Activated T-cell treated with anti-CD3 and anti-CD28 coated beads, Interleukin-2, amount 50 U/mL, for 72 hours (primary cell): Measurements from ENCODE around the gene FZD10. TPM values are rescaled to one million over a fixed set of nuclear protein-coding genes. Genes with fewer than 3 reads are reported as not detected.

Experiments used
- ATAC-seq, 2 donors: fragments of 150-1000 bp; cut with Tn5 transposase; replicated peaks in 1 of 2; 2 replicates each; pipeline ENCODE4 v1.10.0; 2021; ENCODE audit warnings: moderate library complexity in 2 of 2, mild to moderate bottlenecking in 1 of 2
- DNase-seq, 2 donors: peaks; one replicate each; pipeline ENCODE4 v3.0.0; 2021 to 2022; ENCODE audit warnings: mixed read lengths in 1 of 2
- H3K27ac Mint-ChIP-seq: one replicate; pipeline ENCODE4 v1.8.0; 2022; ENCODE audit warnings: mild to moderate bottlenecking, moderate library complexity, mixed read lengths
- H3K27me3 Mint-ChIP-seq: one replicate; pipeline ENCODE4 v1.8.0; 2022; ENCODE audit warnings: low read depth, mixed read lengths
- H3K36me3 Mint-ChIP-seq, 2 donors: one replicate each; pipeline ENCODE4 v1.8.0; 2022; ENCODE audit warnings: mixed read lengths in 2 of 2, mild to moderate bottlenecking in 1 of 2; ENCODE audit not compliant: insufficient read depth in 2 of 2
- H3K4me1 Mint-ChIP-seq: one replicate; pipeline ENCODE4 v1.8.0; 2022; ENCODE audit warnings: low read depth, mixed read lengths
- H3K4me3 Mint-ChIP-seq, 2 donors: one replicate each; pipeline ENCODE4 v1.8.0; 2022; ENCODE audit warnings: mild to moderate bottlenecking in 2 of 2, mixed read lengths in 2 of 2, moderate library complexity in 2 of 2
- H3K9me3 Mint-ChIP-seq, 2 donors: one replicate each; pipeline ENCODE4 v1.8.0; 2022; ENCODE audit warnings: mixed read lengths in 2 of 2
- total RNA-seq, 2 donors: library from RNA; stranded (reverse); gene quantifications; one replicate each; pipeline ENCODE4 v1.2.3, GENCODE V29; 2022

The FZD10 gene
- total RNA-seq = not detected

- Mint-ChIP-seq H3K36me3 (peaks cover 3 to 4% of the 10 kb centered on the region in 2 donors), H3K27ac (no peak within 1 kb of the TSS), H3K4me1 (peaks cover 4% of the 10 kb centered on the region), H3K27me3 (peaks cover 41% of the 10 kb centered on the region), H3K4me3 (peak within 1 kb of the TSS; percentile 50 to 77), H3K9me3 (no peaks in the 10 kb centered on the region)
- ATAC-seq (peak; percentile 43 to 44), DNase-seq (peak; percentile 18 to 21)
Measured at GRCh38 chr12:130162267-130162666, at the start of gene FZD10. FZD10 (plus strand) TSS chr12:130162464; CDS start chr12:130162943, 479 bp downstream.

DNA sequence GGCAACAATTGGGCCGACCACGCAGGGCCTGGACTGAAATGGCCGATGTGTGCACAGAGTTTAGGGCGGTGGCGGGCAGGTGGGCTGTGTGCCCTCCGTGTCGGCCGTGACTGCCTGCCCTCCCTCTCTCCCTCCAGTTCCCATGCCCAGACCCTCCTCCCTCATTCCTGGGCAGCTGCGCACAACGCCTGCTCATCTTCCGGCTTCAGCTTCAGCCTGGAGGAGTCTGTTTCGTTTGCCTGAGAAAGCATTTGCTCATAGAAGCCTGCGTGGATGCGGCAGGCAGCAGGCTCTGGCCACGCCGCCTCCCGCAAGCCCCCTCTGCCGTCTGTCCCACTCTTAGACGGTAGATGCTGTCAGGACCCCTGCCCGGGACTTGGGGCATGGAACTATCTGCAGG, 47.3 kb upstream of the FZD10 start:
- no peaks in the 10 kb centered on the region for H3K4me1 Mint-ChIP-seq
- H3K27me3 Mint-ChIP-seq = peaks cover 18% of the 10 kb centered on the region
- peaks cover 6 to 7% of the 10 kb centered on the region in 2 donors for H3K9me3 Mint-ChIP-seq
- DNase-seq = no peak
- no peaks in the 10 kb centered on the region for H3K36me3 Mint-ChIP-seq
- H3K27ac Mint-ChIP-seq = no peak overlapping the region
- ATAC-seq = no peak
- H3K4me3 Mint-ChIP-seq = no peak overlapping the region

DNA sequence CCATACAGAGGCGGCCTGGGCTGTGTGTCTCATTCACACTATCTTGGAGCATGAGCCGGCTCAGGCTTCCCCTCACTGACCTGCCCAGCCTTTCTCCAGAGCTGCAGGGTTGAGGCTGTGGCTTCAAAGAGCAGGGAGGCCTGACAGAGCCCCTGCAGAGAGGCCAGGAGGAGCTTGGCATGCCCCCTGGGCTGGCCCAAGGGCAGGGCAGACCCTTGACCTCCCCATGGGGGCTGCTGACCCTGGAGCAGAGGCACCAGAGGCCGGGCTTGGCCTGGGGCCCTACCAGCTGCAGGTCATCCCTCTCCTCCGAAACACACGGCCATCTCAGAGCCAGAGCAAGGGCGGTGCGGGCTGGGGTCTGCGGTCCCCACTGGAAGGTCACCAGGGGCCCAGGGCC, 46.6 kb upstream of the FZD10 start:
- ATAC-seq = no peak

DNA sequence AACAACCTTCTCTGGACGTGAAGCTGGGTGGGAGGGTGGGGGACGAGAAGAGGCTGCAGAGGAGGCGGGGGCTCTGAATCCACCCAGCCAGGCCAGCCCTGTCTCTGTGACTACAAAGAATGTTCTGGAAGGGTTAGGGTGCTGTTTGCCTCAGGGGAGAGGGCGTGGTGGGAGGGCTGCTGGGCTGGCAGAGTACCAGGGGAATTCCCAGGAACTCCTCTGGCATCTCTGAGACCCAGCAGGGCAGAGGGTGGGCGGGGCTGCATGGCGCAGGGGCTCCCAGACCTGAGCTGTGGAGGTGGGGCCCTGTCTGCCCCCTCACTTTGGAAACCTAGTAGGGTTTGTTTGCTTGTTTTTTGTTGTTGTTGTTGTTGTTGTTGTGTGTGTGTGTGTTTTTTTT, 45.5 kb upstream of the FZD10 start:
- no peak for ATAC-seq
- Mint-ChIP-seq H3K4me3 (no peak overlapping the region), H3K9me3 (peaks cover 0 to 2% of the 10 kb centered on the region in 2 donors), H3K27ac (no peak overlapping the region), H3K4me1 (no peaks in the 10 kb centered on the region), H3K36me3 (no peaks in the 10 kb centered on the region), H3K27me3 (peaks cover 5% of the 10 kb centered on the region)
- DNase-seq = no peak

More for the DNA sequence above, 46.6 kb upstream of the FZD10 start:
- Mint-ChIP-seq H3K4me1 (no peaks in the 10 kb centered on the region), H3K27ac (no peak overlapping the region), H3K9me3 (peaks cover 0 to 2% of the 10 kb centered on the region in 2 donors), H3K4me3 (no peak overlapping the region), H3K36me3 (no peaks in the 10 kb centered on the region), H3K27me3 (peaks cover 11% of the 10 kb centered on the region)
- no peak for DNase-seq

DNA sequence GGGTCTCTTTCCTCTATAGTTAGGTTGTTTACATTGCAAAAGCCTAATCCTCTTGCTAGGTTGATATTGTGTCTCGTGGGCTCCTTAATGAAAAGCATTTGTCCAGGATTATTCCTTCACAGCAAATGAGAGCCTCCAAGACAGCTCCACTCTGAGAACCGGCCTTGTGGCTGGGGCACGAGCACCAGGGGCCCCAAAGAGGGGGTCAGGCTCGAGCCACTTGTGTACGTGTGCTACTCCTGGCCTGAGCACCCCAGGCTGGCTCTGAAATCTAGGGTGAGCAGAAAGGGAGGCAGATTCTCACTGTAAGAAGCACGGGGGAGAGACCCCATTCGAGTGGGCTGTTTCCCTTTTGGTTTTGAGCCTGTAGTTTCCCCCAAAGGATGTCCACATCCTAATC, 45.0 kb upstream of the FZD10 start:
- DNase-seq = no peak
- no peak for ATAC-seq
- H3K27me3 Mint-ChIP-seq = peaks cover 5% of the 10 kb centered on the region

GRCh38 chr12:130117701-130118100, 44.6 kb upstream of the FZD10 start:
- Mint-ChIP-seq H3K27me3 (peaks cover 5% of the 10 kb centered on the region), H3K27ac (no peak overlapping the region), H3K9me3 (peaks cover 0 to 2% of the 10 kb centered on the region in 2 donors), H3K36me3 (no peaks in the 10 kb centered on the region), H3K4me1 (no peaks in the 10 kb centered on the region), H3K4me3 (no peak overlapping the region)
- DNase-seq = no peak
- no peak for ATAC-seq

More for the DNA sequence above, 45.0 kb upstream of the FZD10 start:
- Mint-ChIP-seq H3K36me3 (no peaks in the 10 kb centered on the region), H3K4me3 (no peak overlapping the region), H3K27ac (no peak overlapping the region), H3K4me1 (no peaks in the 10 kb centered on the region), H3K9me3 (peaks cover 0 to 2% of the 10 kb centered on the region in 2 donors)

DNA sequence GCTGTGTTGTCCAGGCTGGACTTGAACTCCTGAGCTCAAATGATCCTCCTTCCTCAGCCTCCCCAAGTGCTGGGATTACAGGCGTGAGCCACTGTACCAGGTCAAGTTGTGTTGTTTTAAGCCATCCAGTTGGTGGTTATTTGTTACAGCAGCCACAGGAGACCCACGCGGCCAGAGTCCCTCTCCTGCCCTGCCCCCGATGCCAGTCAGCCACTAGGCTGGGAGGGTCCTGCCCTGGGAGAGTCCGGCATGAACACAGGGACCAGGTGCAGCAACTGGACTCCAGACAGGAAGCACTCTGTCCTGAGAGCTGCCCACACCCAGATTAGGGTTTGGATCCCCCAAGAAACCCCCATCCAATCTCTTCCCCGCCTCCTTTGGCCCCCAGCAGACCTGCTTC, 44.1 kb upstream of the FZD10 start:
- no peak for ATAC-seq
- H3K4me3 Mint-ChIP-seq = no peak overlapping the region
- peaks cover 2% of the 10 kb centered on the region for H3K27me3 Mint-ChIP-seq
- DNase-seq = no peak
- no peaks in the 10 kb centered on the region for H3K4me1 Mint-ChIP-seq
- no peaks in the 10 kb centered on the region for H3K36me3 Mint-ChIP-seq
- H3K27ac Mint-ChIP-seq = no peak overlapping the region
- peaks cover 0 to 2% of the 10 kb centered on the region in 2 donors for H3K9me3 Mint-ChIP-seq

DNA sequence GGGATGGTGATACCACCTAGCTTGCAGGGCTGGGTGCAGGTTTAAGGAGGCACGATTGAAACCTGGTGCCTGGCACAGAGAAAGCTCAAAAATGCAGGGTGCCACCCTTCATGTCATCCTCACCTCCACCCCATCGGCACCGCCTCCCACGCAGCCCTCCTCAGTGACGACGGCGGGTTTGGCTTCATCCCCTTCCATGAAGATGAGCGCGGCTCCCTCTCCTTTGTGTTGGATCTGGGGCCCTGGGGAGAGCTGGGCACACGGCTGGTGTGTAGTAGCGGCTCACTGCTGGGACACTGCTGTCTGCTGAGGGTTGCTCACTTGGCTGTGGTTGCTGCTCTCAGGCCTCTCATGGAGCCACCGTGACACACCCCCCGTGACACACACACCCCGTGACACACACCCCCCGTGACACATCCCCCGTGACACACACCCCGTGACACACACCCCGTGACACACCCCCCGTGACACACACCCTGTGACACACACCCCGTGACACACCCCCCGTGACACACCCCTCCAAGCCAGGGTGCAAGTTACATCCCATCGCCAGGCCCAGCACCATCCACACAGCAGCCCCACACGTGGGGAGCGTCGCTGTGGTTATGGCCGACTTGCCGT, 42.9 kb upstream of the FZD10 start:
- Mint-ChIP-seq H3K4me1 (no peaks in the 10 kb centered on the region), H3K27me3 (no peaks in the 10 kb centered on the region), H3K9me3 (peaks cover 0 to 2% of the 10 kb centered on the region in 2 donors), H3K27ac (no peak overlapping the region), H3K36me3 (no peaks in the 10 kb centered on the region), H3K4me3 (no peak overlapping the region)
- DNase-seq (peak in 1 of 2 donors; percentile 1), ATAC-seq (peak in 1 of 2 donors; percentile 45)

DNA sequence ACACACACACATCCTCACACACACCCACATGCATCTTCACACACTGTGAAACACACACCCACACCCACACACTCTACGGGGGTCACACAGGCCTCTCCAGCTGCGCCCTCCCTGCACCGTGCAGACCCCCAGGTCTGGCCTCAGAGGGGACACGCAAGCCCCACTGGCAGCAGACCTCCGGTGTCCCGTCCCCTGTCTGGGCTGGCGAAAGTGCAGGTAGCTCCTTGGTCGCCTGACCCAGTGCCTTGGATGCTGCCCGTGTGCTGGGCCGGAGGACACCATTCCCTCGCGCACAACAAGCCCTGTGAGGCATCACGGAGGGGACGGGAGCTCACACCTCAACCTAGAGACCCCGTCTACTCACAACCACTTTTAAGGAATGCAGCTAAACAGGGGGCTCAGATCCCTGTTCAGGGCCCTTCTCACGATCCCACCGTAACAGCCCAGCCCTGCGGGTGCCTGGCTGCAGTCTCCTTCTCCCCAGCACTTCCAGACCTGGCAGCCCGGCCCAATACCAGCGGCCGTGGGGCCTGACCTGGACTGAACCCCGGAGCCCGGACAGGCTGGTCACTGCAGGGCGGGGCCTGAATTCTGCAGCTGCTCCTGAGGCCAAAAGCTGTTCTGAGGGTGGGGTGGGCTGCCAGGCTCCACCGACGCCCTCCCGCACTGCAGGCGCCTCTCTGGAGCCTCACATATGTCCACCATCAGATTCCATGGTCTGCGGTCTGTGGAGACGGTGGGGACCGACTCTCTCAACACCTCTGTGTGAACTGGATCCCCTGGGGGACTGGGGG, 42.1 kb upstream of the FZD10 start:
- no peak overlapping the region for H3K4me3 Mint-ChIP-seq
- H3K27me3 Mint-ChIP-seq = no peaks in the 10 kb centered on the region
- no peaks in the 10 kb centered on the region for H3K36me3 Mint-ChIP-seq
- no peak for ATAC-seq
- no peak overlapping the region for H3K27ac Mint-ChIP-seq
- DNase-seq = no peak
- no peaks in the 10 kb centered on the region for H3K4me1 Mint-ChIP-seq
- peaks cover 0 to 2% of the 10 kb centered on the region in 2 donors for H3K9me3 Mint-ChIP-seq

GRCh38 chr12:130121226-130122000, 40.9 kb upstream of the FZD10 start:
- ATAC-seq = no peak
- no peak overlapping the region for H3K27ac Mint-ChIP-seq
- no peaks in the 10 kb centered on the region for H3K27me3 Mint-ChIP-seq
- no peak overlapping the region for H3K4me3 Mint-ChIP-seq
- H3K9me3 Mint-ChIP-seq = peaks cover 0 to 2% of the 10 kb centered on the region in 2 donors
- H3K4me1 Mint-ChIP-seq = no peaks in the 10 kb centered on the region
- H3K36me3 Mint-ChIP-seq = no peaks in the 10 kb centered on the region
- no peak for DNase-seq

- H3K4me1 Mint-ChIP-seq = no peaks in the 10 kb centered on the region
- no peak overlapping the region for H3K27ac Mint-ChIP-seq
- no peak overlapping the region for H3K4me3 Mint-ChIP-seq
- H3K9me3 Mint-ChIP-seq = peaks cover 0 to 2% of the 10 kb centered on the region in 2 donors
- DNase-seq (no peak), ATAC-seq (no peak)
- no peaks in the 10 kb centered on the region for H3K36me3 Mint-ChIP-seq
- no peaks in the 10 kb centered on the region for H3K27me3 Mint-ChIP-seq
Measured at GRCh38 chr12:130122356-130122755, 39.9 kb upstream of the FZD10 start.

- H3K9me3 Mint-ChIP-seq = peaks cover 0 to 2% of the 10 kb centered on the region in 2 donors
- no peak overlapping the region for H3K27ac Mint-ChIP-seq
- no peaks in the 10 kb centered on the region for H3K36me3 Mint-ChIP-seq
- H3K4me1 Mint-ChIP-seq = no peaks in the 10 kb centered on the region
- no peak overlapping the region for H3K4me3 Mint-ChIP-seq
- no peak for ATAC-seq
- H3K27me3 Mint-ChIP-seq = no peaks in the 10 kb centered on the region
- no peak for DNase-seq
Measured at GRCh38 chr12:130124106-130124505, 38.2 kb upstream of the FZD10 start.
